GM12878 (cell line): ENCODE measurements around the gene BCAS3. TPM values are rescaled to one million over a fixed set of nuclear protein-coding genes. Genes with fewer than 3 reads are reported as not detected.
A peak's percentile ranks its signal among the peaks of the same experiment; 100 is the strongest.

Experiments used
- ATAC-seq: fragments of 200-7000 bp; cut with Tn5 transposase; 3 replicates; pipeline ENCODE4 v1.9.1; 2020; ENCODE audit warnings: mild to moderate bottlenecking, moderate library complexity
- BruUV-seq: library from RNA; stranded (reverse); fragments of 400-500 nt; replicated peaks from 2 replicates; lab custom pipeline; 2021; lab: Mats Ljungman, UMichigan
- CTCF ChIA-PET: fragments of 300-600 bp; sonication (Branson Sonifier 250); formaldehyde crosslinking; extraction: SDS; loops from one replicate; lab custom pipeline; 2021; ENCODE audit warnings: inconsistent platforms; lab: Yijun Ruan, JAX
- POLR2A ChIA-PET: fragments of 350-600 bp; formaldehyde crosslinking; extraction: SDS; loops from one replicate; lab custom pipeline; 2021; ENCODE audit warnings: inconsistent platforms; lab: Charles Lee
- RAD21 ChIA-PET: fragments of 300-600 bp; sonication (Branson Sonifier 250); formaldehyde crosslinking; loops from one replicate; lab custom pipeline; 2023; ENCODE audit warnings: antibody characterized with exemption; ENCODE audit not compliant: unreplicated experiment; lab: Charles Lee
- SMC1A ChIA-PET: fragments of 300-600 bp; sonication (Branson Sonifier 250); formaldehyde crosslinking; loops from one replicate; lab custom pipeline; 2023; ENCODE audit not compliant: unreplicated experiment, uncharacterized antibody; lab: Charles Lee
- DNase-seq: peaks from one replicate; pipeline ENCODE4 v3.0.0-alpha.2; 2011; ENCODE audit warnings: low read depth, low spot score
- FAIRE-seq: peaks from 3 replicates; lab custom pipeline; 2011; peaks lifted over from hg19 to GRCh38; lab: Jason Lieb, UNC
- H2AFZ ChIP-seq: 2 replicates; pipeline ENCODE4 v1.6.0; 2011; ENCODE audit warnings: low read depth, low read length, control low read depth; ENCODE audit not compliant: control insufficient read depth
- H3K27ac ChIP-seq: 2 replicates; pipeline ENCODE4 v1.5.1; 2011; ENCODE audit warnings: control low read depth; ENCODE audit not compliant: control insufficient read depth, insufficient read depth
- H3K27me3 ChIP-seq, 2 experiments: replicated peaks in 1 of 2; 2 replicates each; pipeline versions ENCODE4 v1.6.0 to v1.6.1; 2011; ENCODE audit warnings: low read length in 1 of 2; ENCODE audit not compliant: control insufficient read depth in 2 of 2, insufficient read depth in 2 of 2
- H3K36me3 ChIP-seq, 2 experiments: 2 replicates each; pipeline ENCODE4 v1.5.1; 2011; ENCODE audit warnings: low read length in 1 of 2; ENCODE audit not compliant: control insufficient read depth in 2 of 2, insufficient read depth in 2 of 2
- H3K4me1 ChIP-seq: 2 replicates; pipeline ENCODE4 v1.6.1; 2011; ENCODE audit warnings: mild to moderate bottlenecking, low read length, moderate library complexity, mixed read lengths; ENCODE audit not compliant: control insufficient read depth, insufficient read depth
- H3K4me2 ChIP-seq: 2 replicates; pipeline ENCODE4 v1.6.0; 2011; ENCODE audit warnings: control low read depth; ENCODE audit not compliant: control insufficient read depth, insufficient read depth
- H3K4me3 ChIP-seq: fragments of 200-600 bp; sonication (generic); 2 replicates; pipeline ENCODE4 v1.5.1; 2016
- H3K79me2 ChIP-seq: 2 replicates; pipeline ENCODE4 v1.6.0; 2011; ENCODE audit warnings: low read length; ENCODE audit not compliant: control insufficient read depth, insufficient read depth
- H3K9ac ChIP-seq: 2 replicates; pipeline ENCODE4 v1.8.0; 2011; ENCODE audit warnings: low read length, control low read depth, mixed read lengths; ENCODE audit not compliant: control insufficient read depth, insufficient read depth
- H3K9me3 ChIP-seq: replicated peaks from 3 replicates; pipeline ENCODE4 v1.5.1; 2011; ENCODE audit warnings: mild to moderate bottlenecking, low read length; ENCODE audit not compliant: control insufficient read depth, insufficient read depth
- H4K20me1 ChIP-seq: 2 replicates; pipeline ENCODE4 v1.6.0; 2011; ENCODE audit not compliant: control insufficient read depth, insufficient read depth
- CTCF ChIP-seq, 3 experiments: IDR thresholded peaks in 2 of 3; conservative IDR thresholded peaks in 1 of 3; 2 replicates each; pipeline ENCODE4 v1.5.1; 2011; ENCODE audit warnings: low read depth in 3 of 3, low read length in 3 of 3, mild to moderate bottlenecking in 3 of 3, control low read depth in 2 of 3, moderate library complexity in 2 of 3, inconsistent platforms in 1 of 3, mixed read lengths in 1 of 3; ENCODE audit not compliant: control insufficient read depth in 2 of 3, insufficient read depth in 1 of 3; ENCODE audit errors: extremely low read depth in 1 of 3
- ETV6 ChIP-seq, 2 experiments: fragments of 450-650 bp in 1 of 2; IDR thresholded peaks in 1 of 2; conservative IDR thresholded peaks in 1 of 2; 2 replicates each; pipeline ENCODE4 v1.6.1; 2014; ENCODE audit warnings: antibody characterized with exemption in 1 of 2, borderline replicate concordance in 1 of 2, low read depth in 1 of 2, mild to moderate bottlenecking in 1 of 2, moderate library complexity in 1 of 2
- GABPA ChIP-seq: IDR thresholded peaks from 2 replicates; pipeline ENCODE4 v1.6.1; 2014; ENCODE audit warnings: antibody characterized with exemption, low read depth, mild to moderate bottlenecking, inconsistent platforms
- JUND ChIP-seq: IDR thresholded peaks from 2 replicates; pipeline ENCODE4 v1.6.1; 2012; ENCODE audit warnings: low read depth, mild to moderate bottlenecking, low read length, improper control_type of control experiment, moderate library complexity
- NFIC ChIP-seq: IDR thresholded peaks from 2 replicates; pipeline ENCODE4 v1.6.1; 2012; ENCODE audit warnings: low read depth, mild to moderate bottlenecking, inconsistent platforms, low read length, moderate library complexity
- RAD21 ChIP-seq: IDR thresholded peaks from 2 replicates; pipeline ENCODE4 v1.6.1; 2011; ENCODE audit warnings: mild to moderate bottlenecking, low read depth, low read length, moderate library complexity; ENCODE audit not compliant: insufficient read depth
- SMC3 ChIP-seq: IDR thresholded peaks from 2 replicates; pipeline ENCODE4 v1.6.1; 2011; ENCODE audit warnings: low read length, improper control_type of control experiment, borderline replicate concordance
- TCF12 ChIP-seq: IDR thresholded peaks from 2 replicates; pipeline ENCODE4 v1.6.1; 2011; ENCODE audit warnings: low read depth, mild to moderate bottlenecking, low read length
- USF1 ChIP-seq: IDR thresholded peaks from 2 replicates; pipeline ENCODE4 v1.6.1; 2011; ENCODE audit warnings: borderline replicate concordance, low read depth, mild to moderate bottlenecking, moderate library complexity, mixed read lengths, low read length; ENCODE audit not compliant: insufficient read depth; ENCODE audit errors: extremely low read length
- ZBTB33 ChIP-seq: fragments of 450-650 bp; IDR thresholded peaks from 2 replicates; pipeline ENCODE4 v1.6.1; 2017; ENCODE audit warnings: mild to moderate bottlenecking
- ZNF217 ChIP-seq: fragments of 450-650 bp; IDR thresholded peaks from 2 replicates; pipeline ENCODE4 v1.6.1; 2017; ENCODE audit warnings: antibody characterized with exemption, mild to moderate bottlenecking
- ZNF687 ChIP-seq: fragments of 450-650 bp; IDR thresholded peaks from 2 replicates; pipeline ENCODE4 v1.6.1; 2017; ENCODE audit warnings: mild to moderate bottlenecking, moderate library complexity
- WGBS: methylation state at CpG from one replicate; pipeline ENCODE4 v1.1.6; 2016; ENCODE audit warnings: low lambda C conversion rate; ENCODE audit not compliant: insufficient replicate concordance, insufficient coverage; ENCODE audit errors: missing lambda C conversion rate; 5-methylcytosine and 5-hydroxymethylcytosine counted together
- in situ Hi-C: fragments of 300-500 bp; cut with MboI; formaldehyde crosslinking; loops from 9 replicates; pipeline ENCODE4 v1.14.3; 2018; ENCODE audit warnings: mixed read lengths
- intact Hi-C: fragments of 100-400 bp; cut with micrococcal nuclease; formaldehyde crosslinking; loops from one replicate; pipeline ENCODE4 v1.14.2; 2022; ENCODE audit not compliant: unreplicated experiment
- polyA plus RNA-seq, 11 experiments: library from polyadenylated mRNA; depleted of rRNA in 4 of 11; unstranded in 6 of 11; stranded (reverse) in 5 of 11; fragments of >200 nt; fragmentation: Nextera tagmentation in 4 of 11; fragmentation: Illumina TruSeq in 1 of 11; extraction: Ambion mirVana in 4 of 11; extraction: Trizol in 1 of 11; gene quantifications; 1 replicate in 1 of 11; 2 replicates in 10 of 11; pipeline versions ENCODE4 v1.2.1 to v1.2.3, GENCODE V29; 2011 to 2016; ENCODE audit warnings: inconsistent platforms in 2 of 11, missing spikeins in 2 of 11, low read depth in 1 of 11
- total RNA-seq, 4 experiments: library from RNA; depleted of rRNA in 3 of 4; stranded (reverse); fragments of >200 nt in 3 of 4; fragmentation: Illumina TruSeq in 1 of 4; extraction: Trizol in 1 of 4; gene quantifications; 2 replicates each; pipeline versions ENCODE4 v1.2.1 to v1.2.3, GENCODE V29; 2013 to 2021

BCAS3 gene
- total and polyA plus RNA-seq, 10 of the 15 experiments (the other 5 are each of a cell fraction or from before 2014, with no cell fraction given): 2.1 to 11.0 (median 6.6) TPM

DNA sequence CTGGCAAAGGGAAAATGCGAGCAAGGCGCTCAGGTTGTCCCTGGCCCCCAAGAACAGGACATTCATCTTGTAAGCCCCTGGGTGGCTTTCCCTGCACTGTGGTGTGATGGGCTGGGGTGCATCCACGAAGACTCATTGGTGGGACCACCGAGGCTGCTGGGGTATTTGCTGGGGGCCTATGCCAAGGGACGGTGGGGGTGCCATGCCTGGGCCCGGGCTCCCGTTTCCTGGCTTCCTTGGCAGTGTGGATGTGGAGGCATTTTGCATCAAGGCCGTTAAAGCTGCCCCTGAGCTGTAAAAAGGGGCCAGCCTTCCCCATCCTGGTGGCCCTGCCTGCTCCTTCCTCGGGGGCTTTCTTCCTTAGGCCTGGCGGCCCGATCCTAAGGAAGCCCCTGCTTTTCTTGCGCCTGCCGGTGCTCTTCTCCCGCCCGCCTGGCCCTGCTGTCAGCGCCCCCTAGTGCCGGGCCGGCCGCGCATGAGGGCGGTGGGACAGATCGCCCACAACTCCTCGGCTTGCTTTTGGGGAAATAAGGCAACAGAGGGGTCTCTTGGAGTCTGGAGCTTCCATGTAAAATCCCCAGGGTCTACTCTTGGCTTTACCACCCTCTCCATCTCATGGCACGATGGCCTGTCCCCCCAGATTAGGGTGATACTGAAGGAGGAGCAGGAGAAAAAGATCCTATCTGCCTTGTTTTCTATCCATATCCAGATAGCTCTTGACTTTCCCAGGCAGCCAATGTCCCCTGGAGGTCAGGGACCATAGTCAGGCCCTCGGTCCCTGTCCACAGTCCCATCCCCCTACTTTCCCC, 712.2 kb downstream of the BCAS3 start:
- H3K4me1 ChIP-seq: no peaks in the 10 kb centered on the region
- DNase-seq (no peak), FAIRE-seq (no peak), ATAC-seq (peak; percentile 88)
- intact Hi-C loops (loop anchor here (1.0 to 5.0 kb wide), 3 partner anchors 388 to 668 kb away; no protein-coding TSS in a partner anchor), in situ Hi-C loops (loop anchor here (5.0 kb wide), 2 partner anchors 378 to 668 kb away; no protein-coding TSS in a partner anchor)
- H3K36me3 ChIP-seq: no peaks in the 10 kb centered on the region
- SMC1A ChIA-PET: no interaction called here
- no peak overlapping the region for H3K27ac ChIP-seq
- no peaks in the 10 kb centered on the region for H3K9me3 ChIP-seq
- H3K4me3 ChIP-seq: no peak overlapping the region
- RAD21 ChIA-PET: no interaction called here
- no TSS peak for BruUV-seq
- CTCF ChIA-PET: interaction anchor here (0.7 to 1.4 kb wide), 4 partner anchors 23 to 677 kb away, joined by 3 to 4 read pairs (median 4); no protein-coding TSS in a partner anchor
- H2AFZ ChIP-seq: no peak overlapping the region
- WGBS: 15% methylated on average over 25 of the region's 25 CpGs
- H3K79me2 ChIP-seq: no peaks in the 10 kb centered on the region
- H3K27me3 ChIP-seq: no peaks in the 10 kb centered on the region; a peak in 2 of 4 replicates
- no peak overlapping the region for H3K9ac ChIP-seq
- TF ChIP-seq USF1 (no peak), JUND (no peak), CTCF (IDR thresholded peaks at IDR 0.05 in 2 of 3, conservative IDR thresholded peaks at IDR 0.05 in 1 of 3; ENCODE audit: control insufficient read depth in 2 of 3, extremely low read depth in 1 of 3, insufficient read depth in 1 of 3, low read depth in 3 of 3, low read length in 3 of 3) (peak; percentile 67 to 94 (median 76)), GABPA (no peak), SMC3 (peak; percentile 70), NFIC (no peak), TCF12 (no peak), ZBTB33 (no peak), ZNF687 (no peak), ZNF217 (no peak), ETV6 (conservative IDR thresholded peaks at IDR 0.05 in 1 of 2, IDR thresholded peaks at IDR 0.05 in 1 of 2; ENCODE audit: borderline replicate concordance in 1 of 2, low read depth in 1 of 2) (0 out of 4 replicates have a peak, but pooled peaks of 1 of the 2 experiments have one; percentile 35), RAD21 (peak; percentile 77)
- no peaks in the 10 kb centered on the region for H4K20me1 ChIP-seq
- POLR2A ChIA-PET: no interaction called here
- H3K4me2 ChIP-seq: no peak overlapping the region
